HEK293 (cell line): Measurements from ENCODE around the gene IL18.

Experiments used
- CTCF ChIA-PET: fragments of 350-600 bp; formaldehyde crosslinking; extraction: SDS; loops from one replicate; lab custom pipeline; 2021; ENCODE audit warnings: antibody characterized with exemption; lab: Yijun Ruan, JAX
- POLR2A ChIA-PET: fragments of 300-600 bp; formaldehyde crosslinking; extraction: SDS; loops from one replicate; lab custom pipeline; 2020; ENCODE audit warnings: antibody characterized with exemption, inconsistent platforms; lab: Yijun Ruan, JAX
- H3K27ac ChIP-seq: fragments of 200-500 bp; sonication (Bioruptor generic); 2 replicates; pipeline ENCODE4 v1.5.1; 2014; ENCODE audit warnings: low read depth, low read length, control low read depth, inconsistent platforms; ENCODE audit errors: extremely low read depth
- H3K36me3 ChIP-seq, 2 experiments: fragments of 200-500 bp in 1 of 2; sonication (Bioruptor generic) in 1 of 2; 1 replicate in 1 of 2; 2 replicates in 1 of 2; pipeline ENCODE4 v1.5.1; 2014 to 2017; ENCODE audit warnings: inconsistent platforms in 2 of 2, low read length in 2 of 2; ENCODE audit not compliant: control insufficient read depth in 2 of 2, insufficient read depth in 1 of 2
- H3K4me1 ChIP-seq: fragments of 200-500 bp; sonication (Bioruptor generic); 2 replicates; pipeline ENCODE4 v1.5.1; 2014; ENCODE audit warnings: mild to moderate bottlenecking, low read length, inconsistent platforms; ENCODE audit not compliant: control insufficient read depth, insufficient read depth
- H3K4me3 ChIP-seq: 2 replicates; pipeline ENCODE4 v1.5.1; 2011; ENCODE audit warnings: low read depth, mild to moderate bottlenecking, control low read depth, low read length, moderate library complexity
- H3K9me3 ChIP-seq: fragments of 200-500 bp; sonication (Bioruptor generic); 2 replicates; pipeline ENCODE4 v1.5.1; 2014; ENCODE audit warnings: low read depth, low read length, inconsistent platforms; ENCODE audit not compliant: control insufficient read depth, insufficient read depth
- BCL11B ChIP-seq: fragments of 450-650 bp; formaldehyde crosslinking; IDR thresholded peaks from 2 replicates; pipeline ENCODE4 v1.5.1; 2016; ENCODE audit warnings: low read depth, missing biosample characterization, missing genetic modification characterization
- BCL6B ChIP-seq: fragments of 450-650 bp; formaldehyde crosslinking; IDR thresholded peaks from 2 replicates; pipeline ENCODE4 v1.5.1; 2017; ENCODE audit warnings: missing biosample characterization, missing genetic modification characterization
- GLI2 ChIP-seq: fragments of 450-650 bp; formaldehyde crosslinking; IDR thresholded peaks from 2 replicates; pipeline ENCODE4; 2017; ENCODE audit warnings: missing biosample characterization, missing genetic modification characterization, low read depth, borderline replicate concordance
- HIC1 ChIP-seq: fragments of 450-650 bp; formaldehyde crosslinking; IDR thresholded peaks from 2 replicates; pipeline ENCODE4 v1.5.1; 2016; ENCODE audit warnings: missing biosample characterization, missing genetic modification characterization
- OSR2 ChIP-seq: fragments of 450-650 bp; formaldehyde crosslinking; IDR thresholded peaks from 2 replicates; pipeline ENCODE4 v1.5.1; 2016; ENCODE audit warnings: missing biosample characterization, missing genetic modification characterization
- PRDM2 ChIP-seq: fragments of 450-650 bp; formaldehyde crosslinking; IDR thresholded peaks from 2 replicates; pipeline ENCODE4 v1.5.1; 2016; ENCODE audit warnings: missing biosample characterization, missing genetic modification characterization, borderline replicate concordance
- SP3 ChIP-seq: fragments of 450-650 bp; formaldehyde crosslinking; IDR thresholded peaks from 2 replicates; pipeline ENCODE4 v1.5.1; 2016; ENCODE audit warnings: missing biosample characterization, missing genetic modification characterization
- SP7 ChIP-seq: fragments of 450-650 bp; formaldehyde crosslinking; IDR thresholded peaks from 2 replicates; pipeline ENCODE4 v1.5.1; 2016; ENCODE audit warnings: missing biosample characterization, missing genetic modification characterization
- ZBTB21 ChIP-seq: fragments of 450-650 bp; formaldehyde crosslinking; IDR thresholded peaks from 2 replicates; pipeline ENCODE4 v1.5.1; 2017; ENCODE audit warnings: missing biosample characterization, missing genetic modification characterization
- ZEB2 ChIP-seq: fragments of 450-650 bp; formaldehyde crosslinking; IDR thresholded peaks from 2 replicates; pipeline ENCODE4 v1.5.1; 2016; ENCODE audit warnings: missing biosample characterization, missing genetic modification characterization
- ZIC2 ChIP-seq: fragments of 450-650 bp; formaldehyde crosslinking; IDR thresholded peaks from 2 replicates; pipeline ENCODE4 v1.5.1; 2016; ENCODE audit warnings: missing biosample characterization, missing genetic modification characterization
- ZNF114 ChIP-seq: fragments of 450-650 bp; formaldehyde crosslinking; IDR thresholded peaks from 2 replicates; pipeline ENCODE4 v1.5.0; 2017; ENCODE audit warnings: missing biosample characterization, missing genetic modification characterization
- ZNF133 ChIP-seq: fragments of 450-650 bp; formaldehyde crosslinking; IDR thresholded peaks from 2 replicates; pipeline ENCODE4 v1.5.1; 2016; ENCODE audit warnings: missing biosample characterization, missing genetic modification characterization
- ZNF169 ChIP-seq: fragments of 450-650 bp; formaldehyde crosslinking; IDR thresholded peaks from 2 replicates; pipeline ENCODE4 v1.5.1; 2016; ENCODE audit warnings: missing biosample characterization, missing genetic modification characterization
- ZNF184 ChIP-seq: fragments of 450-650 bp; IDR thresholded peaks from 2 replicates; pipeline ENCODE4 v1.5.1; 2018; ENCODE audit warnings: missing biosample characterization, mild to moderate bottlenecking, missing genetic modification characterization
- ZNF221 ChIP-seq: fragments of 450-650 bp; formaldehyde crosslinking; IDR thresholded peaks from 2 replicates; pipeline ENCODE4 v1.5.1; 2017; ENCODE audit warnings: missing biosample characterization, missing genetic modification characterization, borderline replicate concordance
- ZNF223 ChIP-seq: fragments of 450-650 bp; formaldehyde crosslinking; IDR thresholded peaks from 2 replicates; pipeline ENCODE4 v1.5.1; 2016; ENCODE audit warnings: missing biosample characterization, missing genetic modification characterization
- ZNF394 ChIP-seq: fragments of 450-650 bp; formaldehyde crosslinking; IDR thresholded peaks from 2 replicates; pipeline ENCODE4 v1.5.1; 2016; ENCODE audit warnings: missing biosample characterization, missing genetic modification characterization, mild to moderate bottlenecking, moderate library complexity, borderline replicate concordance
- ZNF48 ChIP-seq: fragments of 450-650 bp; formaldehyde crosslinking; IDR thresholded peaks from 2 replicates; pipeline ENCODE4 v1.5.1; 2016; ENCODE audit warnings: missing biosample characterization, missing genetic modification characterization
- ZNF549 ChIP-seq: fragments of 450-650 bp; IDR thresholded peaks from 2 replicates; pipeline ENCODE4 v1.5.1; 2018; ENCODE audit warnings: missing biosample characterization, missing genetic modification characterization, mild to moderate bottlenecking, inconsistent platforms, moderate library complexity
- ZNF629 ChIP-seq: fragments of 450-650 bp; formaldehyde crosslinking; IDR thresholded peaks from 2 replicates; pipeline ENCODE4 v1.5.1; 2017; ENCODE audit warnings: missing biosample characterization, missing genetic modification characterization
- ZNF645 ChIP-seq: fragments of 450-650 bp; formaldehyde crosslinking; IDR thresholded peaks from 2 replicates; pipeline ENCODE4; 2016; ENCODE audit warnings: missing biosample characterization, missing genetic modification characterization
- ZNF654 ChIP-seq: fragments of 450-650 bp; formaldehyde crosslinking; IDR thresholded peaks from 2 replicates; pipeline ENCODE4 v1.5.1; 2016; ENCODE audit warnings: low read depth, missing biosample characterization, missing genetic modification characterization
- ZNF776 ChIP-seq: fragments of 450-650 bp; formaldehyde crosslinking; IDR thresholded peaks from 2 replicates; pipeline ENCODE4 v1.5.0; 2017; ENCODE audit warnings: missing biosample characterization, missing genetic modification characterization, borderline replicate concordance
- ZNF791 ChIP-seq: fragments of 450-650 bp; formaldehyde crosslinking; IDR thresholded peaks from 2 replicates; pipeline ENCODE4 v1.5.1; 2016; ENCODE audit warnings: missing biosample characterization, missing genetic modification characterization
- ZNF830 ChIP-seq: fragments of 450-650 bp; IDR thresholded peaks from 2 replicates; pipeline ENCODE4 v1.5.0; 2018; ENCODE audit warnings: missing biosample characterization, missing genetic modification characterization, low read depth, mild to moderate bottlenecking, moderate library complexity

The IL18 gene

GRCh38 chr11:112156956-112157766 lies 6.7 kb downstream of the IL18 start:
- no peaks in the 10 kb centered on the region for H3K9me3 ChIP-seq
- no peaks in the 10 kb centered on the region for H3K36me3 ChIP-seq
- no peaks in the 10 kb centered on the region for H3K4me1 ChIP-seq
- ChIA-PET CTCF (interaction anchor here (0.6 to 1.7 kb wide), 8 partner anchors 10 to 123 kb away, joined by 3 to 11 read pairs (median 6); partner anchors contain the start of gene BCO2), POLR2A (interaction anchor here (1.5 kb wide), 1 partner anchor 12 kb away, joined by 6 read pairs; no protein-coding TSS in a partner anchor)
- H3K27ac ChIP-seq, result no peak overlapping the region
- H3K4me3 ChIP-seq, result no peak overlapping the region
- no peak for TF ChIP-seq ZNF169 (tag by site-specific recombination)
- 0 out of 2 replicates have a peak, but pooled peaks have one; percentile 43 for TF ChIP-seq ZNF184 (tag by site-specific recombination)
- 0 out of 2 replicates have a peak, but pooled peaks have one; percentile 12 for TF ChIP-seq SP3
- no peak for TF ChIP-seq BCL11B
- no peak for TF ChIP-seq ZNF133 (tag by site-specific recombination)
- no peak for TF ChIP-seq ZNF645
- TF ChIP-seq ZNF776 (tag by site-specific recombination), result no peak
- TF ChIP-seq PRDM2, result no peak
- TF ChIP-seq ZNF223 (tag by site-specific recombination), result 0 out of 2 replicates have a peak, but pooled peaks have one; percentile 25
- TF ChIP-seq BCL6B (tag by site-specific recombination), result no peak
- peak; percentile 75 for TF ChIP-seq ZBTB21
- TF ChIP-seq ZNF629 (tag by site-specific recombination), result peak; percentile 92
- no peak for TF ChIP-seq ZNF791 (tag by site-specific recombination)
- TF ChIP-seq ZNF549, result no peak
- no peak for TF ChIP-seq GLI2
- TF ChIP-seq SP7 (tag by site-specific recombination), result peak; percentile 28; the same call in 1 of the 2 replicates
- no peak for TF ChIP-seq ZNF48
- peak; percentile 17; the same call in 1 of the 2 replicates for TF ChIP-seq ZNF394 (tag by site-specific recombination)
- no peak for TF ChIP-seq ZNF114 (tag by site-specific recombination)
- peak; percentile 54; the same call in 1 of the 2 replicates for TF ChIP-seq HIC1 (tag by site-specific recombination)
- TF ChIP-seq ZIC2 (tag by site-specific recombination), result no peak
- peak; percentile 56 for TF ChIP-seq ZEB2 (tag by site-specific recombination)
- peak; percentile 4; the same call in 1 of the 2 replicates for TF ChIP-seq ZNF654 (tag by site-specific recombination)
- no peak for TF ChIP-seq ZNF221 (tag by site-specific recombination)
- no peak for TF ChIP-seq ZNF830 (tag by site-specific recombination)
- peak; percentile 72 for TF ChIP-seq OSR2 (tag by site-specific recombination)
